WTC11 (cell line): ENCODE data around the gene UTS2B. TPM values are rescaled to one million over a fixed set of nuclear protein-coding genes. Genes with fewer than 3 reads are reported as not detected.

Source experiments
- ATAC-seq: fragments of 200-7000 bp; cut with Tn5 transposase; 2 replicates; pipeline ENCODE4 v1.10.0; 2021; ENCODE audit warnings: mild to moderate bottlenecking, moderate library complexity
- CTCF ChIA-PET: fragments of 300-600 bp; sonication (Branson Sonifier 250); formaldehyde crosslinking; loops from one replicate; lab custom pipeline; 2021; ENCODE audit warnings: antibody characterized with exemption; lab: Charles Lee
- POLR2A ChIA-PET: fragments of 350-600 bp; sonication (Branson Sonifier 250); formaldehyde crosslinking; loops from one replicate; lab custom pipeline; 2021; ENCODE audit warnings: antibody characterized with exemption; lab: Charles Lee
- DNase-seq: peaks from one replicate; pipeline ENCODE4 v3.0.0; 2021; ENCODE audit warnings: low spot score
- H3K27ac Mint-ChIP-seq: 2 replicates; pipeline ENCODE4 v1.8.0; 2021; ENCODE audit warnings: mixed read lengths
- H3K27me3 Mint-ChIP-seq: 2 replicates; pipeline ENCODE4 v1.8.0; 2021; ENCODE audit warnings: low read depth, mild to moderate bottlenecking, moderate library complexity, mixed read lengths
- H3K36me3 Mint-ChIP-seq: 2 replicates; pipeline ENCODE4 v1.8.0; 2021; ENCODE audit warnings: mixed read lengths
- H3K4me1 Mint-ChIP-seq: 2 replicates; pipeline ENCODE4 v1.8.0; 2022; ENCODE audit warnings: mixed read lengths
- H3K4me3 Mint-ChIP-seq: 2 replicates; pipeline ENCODE4 v1.8.0; 2021; ENCODE audit warnings: mild to moderate bottlenecking, moderate library complexity, mixed read lengths
- H3K9me3 Mint-ChIP-seq: 2 replicates; pipeline ENCODE4 v1.8.0; 2021; ENCODE audit warnings: mixed read lengths
- CBFB ChIP-seq: sonication (generic); formaldehyde crosslinking; IDR thresholded peaks from 2 replicates; pipeline ENCODE4 v1.8.1; 2022; ENCODE audit warnings: mild to moderate bottlenecking, low read depth, missing genetic modification reagents
- EMX1 ChIP-seq: fragments of 250-450 bp; sonication (Bioruptor Pico); IDR thresholded peaks from 2 replicates; pipeline ENCODE4 v1.8.0; 2021; ENCODE audit warnings: mild to moderate bottlenecking
- ETV6 ChIP-seq: sonication (generic); formaldehyde crosslinking; IDR thresholded peaks from 2 replicates; pipeline ENCODE4 v1.8.1; 2022; ENCODE audit warnings: mild to moderate bottlenecking, missing genetic modification reagents
- HMGA2 ChIP-seq: fragments of 250-450 bp; sonication (Bioruptor Pico); IDR thresholded peaks from 2 replicates; pipeline ENCODE4 v1.4.0; 2021; ENCODE audit warnings: mild to moderate bottlenecking, moderate library complexity
- MYBL2 ChIP-seq: sonication (generic); formaldehyde crosslinking; IDR thresholded peaks from 2 replicates; pipeline ENCODE4 v1.8.1; 2023; ENCODE audit warnings: mild to moderate bottlenecking, moderate library complexity, missing genetic modification reagents
- SMAD3 ChIP-seq: sonication (generic); formaldehyde crosslinking; IDR thresholded peaks from 2 replicates; pipeline ENCODE4 v1.8.0; 2022; ENCODE audit warnings: missing genetic modification reagents, mild to moderate bottlenecking, borderline replicate concordance
- SOX15 ChIP-seq: fragments of 250-450 bp; sonication (Bioruptor Pico); IDR thresholded peaks from 2 replicates; pipeline ENCODE4 v1.9.0; 2021; ENCODE audit warnings: mild to moderate bottlenecking
- ZNF121 ChIP-seq: sonication (generic); formaldehyde crosslinking; IDR thresholded peaks from 2 replicates; pipeline ENCODE4 v1.8.0; 2023; ENCODE audit warnings: missing genetic modification reagents
- ZNF138 ChIP-seq: sonication (generic); formaldehyde crosslinking; conservative IDR thresholded peaks from 2 replicates; pipeline ENCODE4 v1.8.1; 2022; ENCODE audit warnings: mild to moderate bottlenecking, moderate library complexity, missing genetic modification reagents
- ZNF219 ChIP-seq: sonication (generic); formaldehyde crosslinking; IDR thresholded peaks from 2 replicates; pipeline ENCODE4 v1.8.0; 2023; ENCODE audit warnings: missing genetic modification reagents, mild to moderate bottlenecking, borderline replicate concordance
- ZNF232 ChIP-seq: sonication (generic); formaldehyde crosslinking; IDR thresholded peaks from 2 replicates; pipeline ENCODE4 v1.8.0; 2022; ENCODE audit warnings: mild to moderate bottlenecking, missing genetic modification reagents
- total RNA-seq: library from RNA; stranded (reverse); gene quantifications from 3 replicates; pipeline ENCODE4 v1.2.3, GENCODE V29; 2021
- TF ChIP-seq, protein P1 (sequence below): sonication (generic); formaldehyde crosslinking; IDR thresholded peaks from 2 replicates; pipeline ENCODE4 v1.8.1; 2022; ENCODE audit warnings: low read depth, mild to moderate bottlenecking, moderate library complexity, missing genetic modification reagents, borderline replicate concordance
- TF ChIP-seq, protein P2 (sequence below): sonication (generic); formaldehyde crosslinking; IDR thresholded peaks from 2 replicates; pipeline ENCODE4 v1.8.1; 2023; ENCODE audit warnings: mild to moderate bottlenecking, missing genetic modification reagents, moderate library complexity
- TF ChIP-seq, protein P3 (sequence below): fragments of 250-450 bp; sonication (Bioruptor Pico); conservative IDR thresholded peaks from 2 replicates; pipeline ENCODE4 v1.9.0; 2021; ENCODE audit warnings: mild to moderate bottlenecking
- TF ChIP-seq, protein P4 (sequence below): fragments of 200-600 bp; IDR thresholded peaks from 2 replicates; pipeline ENCODE4 v1.8.0; 2022; ENCODE audit warnings: antibody characterized with exemption
- TF ChIP-seq, protein P5 (sequence below): fragments of 250-450 bp; sonication (Bioruptor Pico); IDR thresholded peaks from 2 replicates; pipeline ENCODE4 v2.1.2; 2022; ENCODE audit warnings: mild to moderate bottlenecking, moderate library complexity

The UTS2B gene
- total RNA-seq, 1 experiment from 2014 or later, result not detected

DNA sequence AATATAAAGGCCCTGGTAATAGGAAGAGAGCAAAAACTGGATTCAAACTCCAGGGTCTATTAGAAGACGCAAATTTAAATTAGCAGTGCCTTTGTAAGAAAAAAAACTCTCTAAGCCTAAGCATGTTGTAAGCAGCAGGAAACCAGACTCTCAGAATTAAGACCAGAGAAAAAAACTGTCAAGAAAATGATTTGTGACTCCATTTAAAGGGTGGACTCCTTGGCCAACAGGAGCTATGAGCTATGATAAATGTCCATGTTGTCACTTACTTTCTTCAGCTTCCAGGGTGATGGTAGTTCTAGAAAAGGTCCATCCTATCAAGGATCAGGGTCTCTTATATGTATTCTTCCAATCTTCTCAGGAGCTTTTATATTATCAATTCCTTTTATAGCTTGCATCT, 36.0 kb downstream of the UTS2B start:
- ChIA-PET CTCF (no interaction called here), POLR2A (no interaction called here)
- Mint-ChIP-seq H3K36me3 (no peaks in the 10 kb centered on the region), H3K4me3 (no peak overlapping the region), H3K27ac (no peak overlapping the region), H3K4me1 (peaks cover 4% of the 10 kb centered on the region; the same call in 1 of the 2 replicates), H3K9me3 (no peaks in the 10 kb centered on the region), H3K27me3 (no peaks in the 10 kb centered on the region)
- TF ChIP-seq, protein P1, sequence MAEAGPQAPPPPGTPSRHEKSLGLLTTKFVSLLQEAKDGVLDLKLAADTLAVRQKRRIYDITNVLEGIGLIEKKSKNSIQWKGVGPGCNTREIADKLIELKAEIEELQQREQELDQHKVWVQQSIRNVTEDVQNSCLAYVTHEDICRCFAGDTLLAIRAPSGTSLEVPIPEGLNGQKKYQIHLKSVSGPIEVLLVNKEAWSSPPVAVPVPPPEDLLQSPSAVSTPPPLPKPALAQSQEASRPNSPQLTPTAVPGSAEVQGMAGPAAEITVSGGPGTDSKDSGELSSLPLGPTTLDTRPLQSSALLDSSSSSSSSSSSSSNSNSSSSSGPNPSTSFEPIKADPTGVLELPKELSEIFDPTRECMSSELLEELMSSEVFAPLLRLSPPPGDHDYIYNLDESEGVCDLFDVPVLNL (CRISPR knock-in tag), result no peak
- TF ChIP-seq ZNF138, result no peak
- DNase-seq (no peak), ATAC-seq (no peak)

DNA sequence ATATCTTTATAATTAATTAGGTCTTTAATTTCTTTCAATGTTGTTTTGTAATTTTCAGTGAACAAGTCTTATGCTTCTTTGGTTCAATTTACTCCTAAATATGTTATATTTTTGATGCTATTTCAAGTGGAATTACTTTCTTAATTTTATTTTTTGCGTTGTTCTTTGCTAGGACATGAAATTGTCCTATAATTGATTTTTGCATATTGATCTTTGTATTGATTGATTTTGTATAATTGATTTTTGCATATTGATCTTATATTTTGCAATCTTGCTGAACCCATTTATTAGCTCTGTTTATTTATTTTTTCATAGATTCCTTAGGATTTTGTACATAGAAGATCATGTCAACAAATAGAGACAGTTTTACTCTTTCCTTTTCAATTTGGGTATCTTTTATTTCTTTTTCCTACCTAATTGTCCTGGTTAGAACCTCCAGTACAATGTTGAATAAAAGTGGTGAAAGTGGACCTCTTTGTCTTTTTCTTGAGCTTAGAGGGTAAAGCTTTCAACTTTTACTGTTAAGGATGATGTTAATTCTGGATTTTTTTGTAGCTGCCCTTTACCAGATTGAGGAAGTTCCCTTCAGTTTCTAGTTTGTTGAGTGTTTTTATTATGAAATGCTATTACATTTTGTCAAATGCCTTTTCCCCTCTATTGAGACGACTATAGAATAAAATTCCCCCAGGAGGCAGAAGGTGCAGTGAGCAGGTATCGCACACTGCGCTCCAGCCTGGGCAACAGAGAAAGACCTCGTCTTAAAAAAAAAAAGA, 37.9 kb downstream of the UTS2B start:
- Mint-ChIP-seq H3K36me3 (no peaks in the 10 kb centered on the region), H3K4me1 (no peaks in the 10 kb centered on the region), H3K9me3 (no peaks in the 10 kb centered on the region), H3K27ac (no peak overlapping the region), H3K4me3 (no peak overlapping the region), H3K27me3 (no peaks in the 10 kb centered on the region)
- no peak for ATAC-seq
- no peak for TF ChIP-seq CBFB (CRISPR knock-in tag)
- TF ChIP-seq ZNF121 (CRISPR knock-in tag), result no peak
- DNase-seq, result no peak
- POLR2A ChIA-PET, result no interaction called here
- CTCF ChIA-PET, result interaction anchor here (0.6 kb wide), 1 partner anchor 11 kb away, joined by 3 read pairs; no protein-coding TSS in a partner anchor

DNA sequence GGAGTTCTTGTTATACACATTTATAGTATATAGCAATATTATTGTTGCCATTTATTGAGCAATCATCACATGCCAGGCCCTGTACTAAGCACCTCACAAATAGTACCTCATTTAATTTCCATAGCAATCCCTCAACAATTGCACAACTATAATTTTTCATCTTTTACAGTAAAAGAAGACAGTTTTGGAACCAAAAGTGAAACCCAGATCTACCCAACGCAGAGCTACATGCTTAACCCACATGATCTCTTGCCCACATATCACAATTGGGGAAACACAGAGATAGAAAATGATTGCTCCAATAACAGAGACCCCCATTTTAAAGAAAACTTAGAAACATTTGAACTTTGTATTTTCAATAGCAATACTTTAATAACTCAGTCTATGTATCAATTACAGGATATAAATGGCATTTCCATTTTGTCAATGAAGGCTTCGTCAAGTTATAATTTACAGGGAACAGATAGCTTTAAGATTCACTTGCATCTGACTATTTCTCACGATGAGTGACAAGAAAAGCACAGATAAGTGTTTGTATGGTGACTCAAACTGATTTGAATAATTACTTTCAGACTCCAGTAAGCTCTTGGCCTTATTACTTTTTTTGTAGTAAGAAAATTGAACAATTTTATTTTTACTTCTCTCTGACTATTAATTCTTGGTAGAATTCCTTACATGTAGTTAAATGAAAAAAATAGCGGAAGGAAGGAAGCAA, 39.9 kb downstream of the UTS2B start:
- H3K36me3 Mint-ChIP-seq, result no peaks in the 10 kb centered on the region
- H3K27ac Mint-ChIP-seq, result no peak overlapping the region
- H3K4me3 Mint-ChIP-seq, result no peak overlapping the region
- H3K9me3 Mint-ChIP-seq, result no peaks in the 10 kb centered on the region
- H3K4me1 Mint-ChIP-seq, result no peaks in the 10 kb centered on the region
- no peak for ATAC-seq
- ChIA-PET POLR2A (no interaction called here), CTCF (no interaction called here)
- H3K27me3 Mint-ChIP-seq, result no peaks in the 10 kb centered on the region
- no peak for DNase-seq
- TF ChIP-seq, protein P2, sequence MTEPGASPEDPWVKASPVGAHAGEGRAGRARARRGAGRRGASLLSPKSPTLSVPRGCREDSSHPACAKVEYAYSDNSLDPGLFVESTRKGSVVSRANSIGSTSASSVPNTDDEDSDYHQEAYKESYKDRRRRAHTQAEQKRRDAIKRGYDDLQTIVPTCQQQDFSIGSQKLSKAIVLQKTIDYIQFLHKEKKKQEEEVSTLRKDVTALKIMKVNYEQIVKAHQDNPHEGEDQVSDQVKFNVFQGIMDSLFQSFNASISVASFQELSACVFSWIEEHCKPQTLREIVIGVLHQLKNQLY, result no peak
- TF ChIP-seq SMAD3 (CRISPR knock-in tag) (no peak), ETV6 (no peak), EMX1 (CRISPR knock-in tag) (no peak), HMGA2 (CRISPR knock-in tag) (no peak), SOX15 (no peak), ZNF232 (CRISPR knock-in tag) (no peak), ZNF219 (CRISPR knock-in tag) (no peak), MYBL2 (CRISPR knock-in tag) (no peak)
- TF ChIP-seq, protein P3, sequence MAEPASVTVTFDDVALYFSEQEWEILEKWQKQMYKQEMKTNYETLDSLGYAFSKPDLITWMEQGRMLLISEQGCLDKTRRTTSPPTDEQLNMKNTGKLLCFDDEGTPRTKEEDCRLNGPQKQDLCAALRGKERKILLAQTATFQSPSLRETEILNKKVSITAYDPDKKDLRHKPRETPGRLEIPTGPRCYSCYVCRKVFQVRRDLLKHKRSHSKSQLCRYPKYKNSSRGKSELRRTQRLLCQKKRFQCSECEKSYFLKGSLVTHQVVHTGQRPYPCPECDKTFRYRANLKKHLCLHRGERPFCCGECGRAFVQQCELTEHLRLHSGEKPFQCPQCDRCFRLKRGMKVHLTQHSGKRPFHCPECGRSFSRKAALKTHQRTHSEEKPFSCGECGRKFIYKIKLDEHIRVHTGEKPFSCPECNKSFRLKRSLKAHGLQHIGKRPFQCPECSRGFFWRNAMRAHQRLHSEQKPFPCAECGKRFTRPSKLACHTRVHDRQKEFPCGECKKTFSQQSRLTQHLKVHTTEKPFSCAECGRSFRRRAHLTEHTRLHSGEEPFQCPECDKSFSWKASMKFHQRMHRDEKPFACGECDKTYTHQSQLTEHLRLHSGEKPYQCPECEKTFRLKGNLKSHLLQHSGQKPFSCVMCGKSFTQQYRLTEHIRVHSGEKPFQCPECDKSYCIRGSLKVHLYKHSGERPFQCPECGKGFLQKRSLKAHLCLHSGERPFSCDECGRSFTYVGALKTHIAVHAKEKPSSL (CRISPR knock-in tag), result no peak
- TF ChIP-seq, protein P4, sequence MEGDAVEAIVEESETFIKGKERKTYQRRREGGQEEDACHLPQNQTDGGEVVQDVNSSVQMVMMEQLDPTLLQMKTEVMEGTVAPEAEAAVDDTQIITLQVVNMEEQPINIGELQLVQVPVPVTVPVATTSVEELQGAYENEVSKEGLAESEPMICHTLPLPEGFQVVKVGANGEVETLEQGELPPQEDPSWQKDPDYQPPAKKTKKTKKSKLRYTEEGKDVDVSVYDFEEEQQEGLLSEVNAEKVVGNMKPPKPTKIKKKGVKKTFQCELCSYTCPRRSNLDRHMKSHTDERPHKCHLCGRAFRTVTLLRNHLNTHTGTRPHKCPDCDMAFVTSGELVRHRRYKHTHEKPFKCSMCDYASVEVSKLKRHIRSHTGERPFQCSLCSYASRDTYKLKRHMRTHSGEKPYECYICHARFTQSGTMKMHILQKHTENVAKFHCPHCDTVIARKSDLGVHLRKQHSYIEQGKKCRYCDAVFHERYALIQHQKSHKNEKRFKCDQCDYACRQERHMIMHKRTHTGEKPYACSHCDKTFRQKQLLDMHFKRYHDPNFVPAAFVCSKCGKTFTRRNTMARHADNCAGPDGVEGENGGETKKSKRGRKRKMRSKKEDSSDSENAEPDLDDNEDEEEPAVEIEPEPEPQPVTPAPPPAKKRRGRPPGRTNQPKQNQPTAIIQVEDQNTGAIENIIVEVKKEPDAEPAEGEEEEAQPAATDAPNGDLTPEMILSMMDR, result no peak
- TF ChIP-seq, protein P5, sequence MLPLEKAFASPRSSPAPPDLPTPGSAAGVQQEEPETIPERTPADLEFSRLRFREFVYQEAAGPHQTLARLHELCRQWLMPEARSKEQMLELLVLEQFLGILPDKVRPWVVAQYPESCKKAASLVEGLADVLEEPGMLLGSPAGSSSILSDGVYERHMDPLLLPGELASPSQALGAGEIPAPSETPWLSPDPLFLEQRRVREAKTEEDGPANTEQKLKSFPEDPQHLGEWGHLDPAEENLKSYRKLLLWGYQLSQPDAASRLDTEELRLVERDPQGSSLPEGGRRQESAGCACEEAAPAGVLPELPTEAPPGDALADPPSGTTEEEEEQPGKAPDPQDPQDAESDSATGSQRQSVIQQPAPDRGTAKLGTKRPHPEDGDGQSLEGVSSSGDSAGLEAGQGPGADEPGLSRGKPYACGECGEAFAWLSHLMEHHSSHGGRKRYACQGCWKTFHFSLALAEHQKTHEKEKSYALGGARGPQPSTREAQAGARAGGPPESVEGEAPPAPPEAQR (CRISPR knock-in tag), result no peak
